ENCODE measurements around the gene LRRIQ1. TPM values are rescaled to one million over a fixed set of nuclear protein-coding genes. Genes with fewer than 3 reads are reported as not detected.
"Not testable (repeated sequence)": the region's sequence is repeated elsewhere in the genome, so short reads cannot be mapped to it uniquely, and the experiment has no call there.

Gene LRRIQ1
- total RNA-seq, 1 experiment from 2014 or later, result 0.70 TPM

- Mint-ChIP-seq H3K4me3 (ENCODE audit: unreplicated experiment) (no peak overlapping the region), H3K27ac (ENCODE audit: low read depth, unreplicated experiment) (no peak overlapping the region), H3K36me3 (ENCODE audit: insufficient read depth, unreplicated experiment) (no peaks in the 10 kb centered on the region), H3K4me1 (ENCODE audit: insufficient read depth, unreplicated experiment) (peaks cover 11% of the 10 kb centered on the region), H3K27me3 (ENCODE audit: insufficient read depth, unreplicated experiment) (no peaks in the 10 kb centered on the region), H3K9me3 (ENCODE audit: unreplicated experiment) (no peaks in the 10 kb centered on the region)
- no peak for DNase-seq (ENCODE audit: unreplicated experiment)
- CTCF ChIA-PET, result no interaction called here
- no TSS peak for BruUV-seq (replicated peaks)
- TF ChIP-seq, protein P1, sequence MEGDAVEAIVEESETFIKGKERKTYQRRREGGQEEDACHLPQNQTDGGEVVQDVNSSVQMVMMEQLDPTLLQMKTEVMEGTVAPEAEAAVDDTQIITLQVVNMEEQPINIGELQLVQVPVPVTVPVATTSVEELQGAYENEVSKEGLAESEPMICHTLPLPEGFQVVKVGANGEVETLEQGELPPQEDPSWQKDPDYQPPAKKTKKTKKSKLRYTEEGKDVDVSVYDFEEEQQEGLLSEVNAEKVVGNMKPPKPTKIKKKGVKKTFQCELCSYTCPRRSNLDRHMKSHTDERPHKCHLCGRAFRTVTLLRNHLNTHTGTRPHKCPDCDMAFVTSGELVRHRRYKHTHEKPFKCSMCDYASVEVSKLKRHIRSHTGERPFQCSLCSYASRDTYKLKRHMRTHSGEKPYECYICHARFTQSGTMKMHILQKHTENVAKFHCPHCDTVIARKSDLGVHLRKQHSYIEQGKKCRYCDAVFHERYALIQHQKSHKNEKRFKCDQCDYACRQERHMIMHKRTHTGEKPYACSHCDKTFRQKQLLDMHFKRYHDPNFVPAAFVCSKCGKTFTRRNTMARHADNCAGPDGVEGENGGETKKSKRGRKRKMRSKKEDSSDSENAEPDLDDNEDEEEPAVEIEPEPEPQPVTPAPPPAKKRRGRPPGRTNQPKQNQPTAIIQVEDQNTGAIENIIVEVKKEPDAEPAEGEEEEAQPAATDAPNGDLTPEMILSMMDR (IDR thresholded peaks at IDR 0.05; ENCODE audit: unreplicated experiment), result no peak
- POLR2A ChIA-PET, result no interaction called here
- intact Hi-C loops (cut with micrococcal nuclease), result no loop called here
Measured at GRCh38 chr12:85004204-85004603, 31.9 kb upstream of the LRRIQ1 start.

GRCh38 chr12:85005047-85005446 lies 31.1 kb upstream of the LRRIQ1 start:
- intact Hi-C loops (cut with micrococcal nuclease); BruUV-seq (replicated peaks); H3K9me3 Mint-ChIP-seq (ENCODE audit: unreplicated experiment); H3K4me3 Mint-ChIP-seq (ENCODE audit: unreplicated experiment); H3K27ac Mint-ChIP-seq (ENCODE audit: low read depth, unreplicated experiment); H3K36me3 Mint-ChIP-seq (ENCODE audit: insufficient read depth, unreplicated experiment); H3K27me3 Mint-ChIP-seq (ENCODE audit: insufficient read depth, unreplicated experiment); POLR2A ChIA-PET; DNase-seq (ENCODE audit: unreplicated experiment): not testable (repeated sequence)
- CTCF ChIA-PET, result interaction anchor here (0.6 kb wide), 1 partner anchor 72 kb away, joined by 3 read pairs; no protein-coding TSS in a partner anchor
- H3K4me1 Mint-ChIP-seq (ENCODE audit: insufficient read depth, unreplicated experiment), result peaks cover 11% of the 10 kb centered on the region

DNA sequence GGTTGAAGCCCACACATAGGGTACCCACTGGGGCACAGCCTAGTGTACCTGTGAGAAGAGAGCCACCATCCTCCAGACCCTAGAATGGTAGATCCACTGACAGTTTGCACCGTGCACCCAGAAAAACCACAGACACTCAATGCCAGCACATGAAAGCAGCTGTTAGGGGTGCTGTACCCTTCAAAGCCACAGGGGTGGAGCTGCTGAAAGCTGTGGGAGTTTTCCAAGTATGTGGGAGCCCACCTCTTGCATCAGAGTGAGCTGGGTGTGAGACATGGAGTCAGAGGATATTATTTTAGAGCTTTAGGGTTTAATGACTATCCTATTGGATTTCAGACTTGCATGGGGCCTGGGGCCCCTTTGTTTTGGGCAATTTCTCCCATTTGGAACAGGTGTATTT lies 30.5 kb upstream of the LRRIQ1 start:
- ChIA-PET POLR2A (no interaction called here), CTCF (interaction anchor here (0.6 kb wide), 1 partner anchor 73 kb away, joined by 3 read pairs; no protein-coding TSS in a partner anchor)
- H3K27me3 Mint-ChIP-seq (ENCODE audit: insufficient read depth, unreplicated experiment), result no peaks in the 10 kb centered on the region
- intact Hi-C loops (cut with micrococcal nuclease), result no loop called here
- H3K4me3 Mint-ChIP-seq (ENCODE audit: unreplicated experiment), result no peak overlapping the region
- no peaks in the 10 kb centered on the region for H3K36me3 Mint-ChIP-seq (ENCODE audit: insufficient read depth, unreplicated experiment)
- no peak for DNase-seq (ENCODE audit: unreplicated experiment)
- H3K27ac Mint-ChIP-seq (ENCODE audit: low read depth, unreplicated experiment), result no peak overlapping the region
- BruUV-seq (replicated peaks), result no TSS peak
- peaks cover 11% of the 10 kb centered on the region for H3K4me1 Mint-ChIP-seq (ENCODE audit: insufficient read depth, unreplicated experiment)
- TF ChIP-seq, protein P1 (IDR thresholded peaks at IDR 0.05; ENCODE audit: unreplicated experiment), result no peak
- no peaks in the 10 kb centered on the region for H3K9me3 Mint-ChIP-seq (ENCODE audit: unreplicated experiment)

DNA sequence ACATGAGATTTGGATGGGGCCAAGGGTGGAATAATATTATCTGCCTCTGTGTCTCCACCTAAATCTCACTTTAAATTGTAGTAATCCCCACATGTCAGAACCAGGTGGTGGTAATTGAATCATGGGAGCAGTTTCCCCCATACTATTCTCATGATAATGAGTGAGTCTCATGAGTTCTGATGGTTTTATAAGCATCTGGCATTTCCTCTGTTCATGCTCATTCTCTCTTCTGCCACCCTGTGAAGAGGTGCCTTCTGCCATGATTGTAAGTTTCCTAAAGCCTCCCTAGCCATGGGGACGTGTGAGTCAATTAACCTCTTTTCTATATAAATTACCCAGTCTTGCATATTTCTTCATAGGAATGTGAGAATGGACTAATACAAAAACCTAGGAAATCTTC lies 29.9 kb upstream of the LRRIQ1 start:
- Mint-ChIP-seq H3K4me3 (ENCODE audit: unreplicated experiment) (no peak overlapping the region), H3K27me3 (ENCODE audit: insufficient read depth, unreplicated experiment) (no peaks in the 10 kb centered on the region), H3K4me1 (ENCODE audit: insufficient read depth, unreplicated experiment) (peaks cover 11% of the 10 kb centered on the region), H3K27ac (ENCODE audit: low read depth, unreplicated experiment) (no peak overlapping the region), H3K36me3 (ENCODE audit: insufficient read depth, unreplicated experiment) (no peaks in the 10 kb centered on the region), H3K9me3 (ENCODE audit: unreplicated experiment) (no peaks in the 10 kb centered on the region)
- no TSS peak for BruUV-seq (replicated peaks)
- ChIA-PET POLR2A (interaction anchor here (0.6 kb wide), 2 partner anchors 15 to 94 kb away, joined by 3 read pairs; partner anchors contain the start of gene SLC6A15), CTCF (no interaction called here)
- intact Hi-C loops (cut with micrococcal nuclease), result no loop called here
- TF ChIP-seq, protein P1 (IDR thresholded peaks at IDR 0.05; ENCODE audit: unreplicated experiment), result no peak
- DNase-seq (ENCODE audit: unreplicated experiment), result no peak

DNA sequence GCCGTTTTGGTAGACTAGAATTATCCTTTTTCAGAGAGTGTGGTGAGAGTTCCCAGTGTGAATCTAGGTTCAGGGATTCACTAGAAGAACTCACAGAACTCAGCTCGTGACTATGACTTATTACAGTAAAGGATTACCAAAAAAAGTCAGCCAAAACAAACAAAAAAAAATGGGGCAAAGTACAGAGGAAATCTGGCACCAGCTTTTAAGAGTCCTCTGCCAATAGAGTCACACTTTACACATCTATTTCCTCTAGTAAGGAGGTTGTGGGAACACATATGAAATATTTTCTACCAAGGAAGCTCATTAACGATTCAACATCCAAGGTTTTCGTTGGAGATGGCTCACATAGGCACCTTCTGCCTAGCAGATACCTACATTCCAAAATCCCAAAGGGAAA lies 28.3 kb upstream of the LRRIQ1 start:
- Mint-ChIP-seq H3K4me1 (ENCODE audit: insufficient read depth, unreplicated experiment) (peaks cover 11% of the 10 kb centered on the region), H3K27ac (ENCODE audit: low read depth, unreplicated experiment) (peak overlapping the region; percentile 61), H3K36me3 (ENCODE audit: insufficient read depth, unreplicated experiment) (no peaks in the 10 kb centered on the region), H3K9me3 (ENCODE audit: unreplicated experiment) (no peaks in the 10 kb centered on the region), H3K4me3 (ENCODE audit: unreplicated experiment) (no peak overlapping the region), H3K27me3 (ENCODE audit: insufficient read depth, unreplicated experiment) (no peaks in the 10 kb centered on the region)
- CTCF ChIA-PET, result interaction anchor here (0.6 to 2.3 kb wide), 4 partner anchors 9 to 32 kb away, joined by 3 to 9 read pairs (median 4); no protein-coding TSS in a partner anchor
- TF ChIP-seq, protein P1 (IDR thresholded peaks at IDR 0.05; ENCODE audit: unreplicated experiment), result no peak
- DNase-seq (ENCODE audit: unreplicated experiment), result peak; percentile 70
- BruUV-seq (replicated peaks), result no TSS peak
- intact Hi-C loops (cut with micrococcal nuclease), result no loop called here
- POLR2A ChIA-PET, result interaction anchor here (1.2 kb wide), 1 partner anchor 95 kb away, joined by 7 read pairs; the partner anchor contains the start of gene SLC6A15

All from MCF 10A (cell line).